PFSK-1 (cell line): ENCODE results near the gene DNM3.

Experiments used
- POLR2AphosphoS5 ChIP-seq: IDR thresholded peaks from 2 replicates; pipeline ENCODE4 v1.6.1; 2012; ENCODE audit warnings: low read depth, mild to moderate bottlenecking, control low read depth, low read length, moderate library complexity
- SIN3A ChIP-seq: IDR thresholded peaks from 2 replicates; pipeline ENCODE4 v1.6.1; 2012; ENCODE audit warnings: mild to moderate bottlenecking, low read length, moderate library complexity, borderline replicate concordance; ENCODE audit not compliant: insufficient read depth
- TAF1 ChIP-seq: IDR thresholded peaks from 2 replicates; pipeline ENCODE4 v1.6.1; 2012; ENCODE audit warnings: low read length, control low read depth, borderline replicate concordance; ENCODE audit not compliant: insufficient read depth
- TF ChIP-seq, protein P1 (sequence below), 2 experiments: IDR thresholded peaks; 2 replicates each; pipeline versions ENCODE4 v1.6.1 to v1.8.0; 2011 to 2012; ENCODE audit warnings: low read depth in 2 of 2, low read length in 2 of 2, control low read depth in 1 of 2, inconsistent platforms in 1 of 2, mild to moderate bottlenecking in 1 of 2, moderate library complexity in 1 of 2; ENCODE audit not compliant: insufficient read depth in 1 of 2

- TF ChIP-seq, protein P1, sequence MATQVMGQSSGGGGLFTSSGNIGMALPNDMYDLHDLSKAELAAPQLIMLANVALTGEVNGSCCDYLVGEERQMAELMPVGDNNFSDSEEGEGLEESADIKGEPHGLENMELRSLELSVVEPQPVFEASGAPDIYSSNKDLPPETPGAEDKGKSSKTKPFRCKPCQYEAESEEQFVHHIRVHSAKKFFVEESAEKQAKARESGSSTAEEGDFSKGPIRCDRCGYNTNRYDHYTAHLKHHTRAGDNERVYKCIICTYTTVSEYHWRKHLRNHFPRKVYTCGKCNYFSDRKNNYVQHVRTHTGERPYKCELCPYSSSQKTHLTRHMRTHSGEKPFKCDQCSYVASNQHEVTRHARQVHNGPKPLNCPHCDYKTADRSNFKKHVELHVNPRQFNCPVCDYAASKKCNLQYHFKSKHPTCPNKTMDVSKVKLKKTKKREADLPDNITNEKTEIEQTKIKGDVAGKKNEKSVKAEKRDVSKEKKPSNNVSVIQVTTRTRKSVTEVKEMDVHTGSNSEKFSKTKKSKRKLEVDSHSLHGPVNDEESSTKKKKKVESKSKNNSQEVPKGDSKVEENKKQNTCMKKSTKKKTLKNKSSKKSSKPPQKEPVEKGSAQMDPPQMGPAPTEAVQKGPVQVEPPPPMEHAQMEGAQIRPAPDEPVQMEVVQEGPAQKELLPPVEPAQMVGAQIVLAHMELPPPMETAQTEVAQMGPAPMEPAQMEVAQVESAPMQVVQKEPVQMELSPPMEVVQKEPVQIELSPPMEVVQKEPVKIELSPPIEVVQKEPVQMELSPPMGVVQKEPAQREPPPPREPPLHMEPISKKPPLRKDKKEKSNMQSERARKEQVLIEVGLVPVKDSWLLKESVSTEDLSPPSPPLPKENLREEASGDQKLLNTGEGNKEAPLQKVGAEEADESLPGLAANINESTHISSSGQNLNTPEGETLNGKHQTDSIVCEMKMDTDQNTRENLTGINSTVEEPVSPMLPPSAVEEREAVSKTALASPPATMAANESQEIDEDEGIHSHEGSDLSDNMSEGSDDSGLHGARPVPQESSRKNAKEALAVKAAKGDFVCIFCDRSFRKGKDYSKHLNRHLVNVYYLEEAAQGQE (IDR thresholded peaks at IDR 0.05; ENCODE audit: insufficient read depth in 1 of 2, low read depth in 2 of 2, low read length in 2 of 2), result no peak
- no peak for TF ChIP-seq POLR2AphosphoS5
- TF ChIP-seq TAF1, result no peak
- TF ChIP-seq SIN3A, result no peak
Measured at GRCh38 chr1:172172352-172172831, 331.1 kb downstream of the DNM3 start.
